ENCODE measurements around the gene TSFM.

DNA sequence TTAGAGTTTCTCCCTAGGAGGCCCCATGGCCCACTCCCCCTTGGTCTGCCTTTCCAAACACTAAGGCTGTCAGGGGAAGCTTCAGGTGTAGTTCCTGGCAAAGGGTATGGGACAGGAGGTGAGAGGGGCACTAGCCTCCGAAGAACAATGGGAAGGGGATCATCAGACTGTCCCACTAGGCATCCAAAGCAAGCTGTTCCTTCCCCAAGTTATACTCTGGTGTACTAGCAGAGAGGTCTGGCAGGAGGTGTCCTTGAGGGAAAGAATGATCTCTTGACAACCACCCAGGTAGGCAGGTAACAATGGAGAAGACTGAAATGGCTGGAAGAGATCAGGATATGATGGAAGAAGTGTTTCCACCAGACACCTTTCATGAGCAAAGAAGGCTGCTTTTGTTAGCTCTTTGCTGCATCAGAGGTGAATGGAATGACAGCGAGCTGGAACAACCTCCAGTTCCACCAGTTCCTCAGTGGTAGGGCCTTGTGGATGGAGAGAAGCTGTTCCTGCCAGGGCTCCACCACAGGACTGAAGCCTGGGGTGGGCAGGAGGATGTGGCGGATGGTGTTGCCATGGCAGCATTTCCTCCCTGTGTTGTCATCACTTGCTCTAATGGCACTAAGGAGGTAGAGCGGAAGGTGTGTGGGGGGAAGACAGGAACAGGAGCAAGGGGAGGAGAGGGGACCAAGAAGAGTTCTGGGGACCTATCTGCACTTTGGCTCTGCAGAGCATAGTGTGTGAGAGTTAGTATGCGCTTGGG, 41.8 kb upstream of the TSFM start:
- no peak for TF ChIP-seq POLR2A (IDR thresholded peaks at IDR 0.05)
- TF ChIP-seq, protein P1, sequence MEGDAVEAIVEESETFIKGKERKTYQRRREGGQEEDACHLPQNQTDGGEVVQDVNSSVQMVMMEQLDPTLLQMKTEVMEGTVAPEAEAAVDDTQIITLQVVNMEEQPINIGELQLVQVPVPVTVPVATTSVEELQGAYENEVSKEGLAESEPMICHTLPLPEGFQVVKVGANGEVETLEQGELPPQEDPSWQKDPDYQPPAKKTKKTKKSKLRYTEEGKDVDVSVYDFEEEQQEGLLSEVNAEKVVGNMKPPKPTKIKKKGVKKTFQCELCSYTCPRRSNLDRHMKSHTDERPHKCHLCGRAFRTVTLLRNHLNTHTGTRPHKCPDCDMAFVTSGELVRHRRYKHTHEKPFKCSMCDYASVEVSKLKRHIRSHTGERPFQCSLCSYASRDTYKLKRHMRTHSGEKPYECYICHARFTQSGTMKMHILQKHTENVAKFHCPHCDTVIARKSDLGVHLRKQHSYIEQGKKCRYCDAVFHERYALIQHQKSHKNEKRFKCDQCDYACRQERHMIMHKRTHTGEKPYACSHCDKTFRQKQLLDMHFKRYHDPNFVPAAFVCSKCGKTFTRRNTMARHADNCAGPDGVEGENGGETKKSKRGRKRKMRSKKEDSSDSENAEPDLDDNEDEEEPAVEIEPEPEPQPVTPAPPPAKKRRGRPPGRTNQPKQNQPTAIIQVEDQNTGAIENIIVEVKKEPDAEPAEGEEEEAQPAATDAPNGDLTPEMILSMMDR (IDR thresholded peaks at IDR 0.05) = no peak
